ENCODE measurements around the gene HMG20A. TPM values are rescaled to one million over a fixed set of nuclear protein-coding genes. Genes with fewer than 3 reads are reported as not detected.

HMG20A gene
- total RNA-seq, 1 donor from 2014 or later: 49.4 TPM

DNA sequence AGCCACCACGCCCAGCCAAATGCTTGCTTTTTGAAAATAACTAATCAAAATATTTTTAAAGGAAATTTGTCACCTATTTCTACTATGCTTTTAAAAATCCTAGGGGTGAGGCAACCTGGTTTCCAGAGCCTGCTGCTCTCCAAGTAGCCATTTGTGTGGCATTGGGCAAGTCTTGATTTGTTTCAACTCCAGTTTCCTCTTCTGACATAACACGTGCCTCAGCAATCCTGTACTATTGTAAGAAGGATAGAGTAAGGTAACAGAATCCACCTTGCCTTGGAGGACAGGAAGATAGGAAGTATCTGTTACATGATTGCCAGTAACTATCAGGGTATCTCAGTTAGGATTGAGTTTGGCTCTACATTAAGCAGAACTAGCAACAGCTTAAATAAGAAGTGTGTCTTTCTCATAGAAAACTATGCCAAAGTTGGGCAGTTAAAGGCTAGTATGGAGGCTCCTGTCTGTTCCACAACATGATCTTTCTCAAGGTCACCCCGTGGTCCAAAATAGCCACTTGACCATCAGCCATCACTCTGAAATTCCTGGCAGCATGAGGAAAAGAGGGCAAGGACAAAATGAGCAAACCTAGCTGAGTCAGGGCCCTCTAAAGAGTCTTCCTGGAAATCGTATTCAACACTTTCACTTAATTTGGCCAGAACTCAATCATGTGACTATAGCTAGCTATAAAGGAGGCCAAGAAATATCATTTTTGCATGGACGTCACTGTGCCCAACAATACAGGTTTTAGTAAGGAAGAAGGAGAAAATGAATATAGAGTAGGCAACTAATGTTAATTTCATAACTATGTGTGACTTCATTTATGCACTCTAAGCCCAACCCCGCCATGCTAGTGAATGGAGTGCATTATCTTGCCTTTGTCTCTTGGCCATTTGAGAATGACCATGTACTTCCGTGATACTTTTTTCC lies 66.1 kb downstream of the HMG20A start:
- intact Hi-C loops (cut with DNase I): no loop called here
- no peak for DNase-seq (ENCODE audit: extremely low spot score in 2 of 2)
- H3K4me3 ChIP-seq: no peak overlapping the region
- H3K27ac ChIP-seq: no peak overlapping the region
- TF ChIP-seq POLR2A (IDR thresholded peaks at IDR 0.05): no peak
- TF ChIP-seq POLR2AphosphoS5 (IDR thresholded peaks at IDR 0.05; ENCODE audit: insufficient read depth in 1 of 2, low read depth in 1 of 2): no peak
- TF ChIP-seq, protein P1, sequence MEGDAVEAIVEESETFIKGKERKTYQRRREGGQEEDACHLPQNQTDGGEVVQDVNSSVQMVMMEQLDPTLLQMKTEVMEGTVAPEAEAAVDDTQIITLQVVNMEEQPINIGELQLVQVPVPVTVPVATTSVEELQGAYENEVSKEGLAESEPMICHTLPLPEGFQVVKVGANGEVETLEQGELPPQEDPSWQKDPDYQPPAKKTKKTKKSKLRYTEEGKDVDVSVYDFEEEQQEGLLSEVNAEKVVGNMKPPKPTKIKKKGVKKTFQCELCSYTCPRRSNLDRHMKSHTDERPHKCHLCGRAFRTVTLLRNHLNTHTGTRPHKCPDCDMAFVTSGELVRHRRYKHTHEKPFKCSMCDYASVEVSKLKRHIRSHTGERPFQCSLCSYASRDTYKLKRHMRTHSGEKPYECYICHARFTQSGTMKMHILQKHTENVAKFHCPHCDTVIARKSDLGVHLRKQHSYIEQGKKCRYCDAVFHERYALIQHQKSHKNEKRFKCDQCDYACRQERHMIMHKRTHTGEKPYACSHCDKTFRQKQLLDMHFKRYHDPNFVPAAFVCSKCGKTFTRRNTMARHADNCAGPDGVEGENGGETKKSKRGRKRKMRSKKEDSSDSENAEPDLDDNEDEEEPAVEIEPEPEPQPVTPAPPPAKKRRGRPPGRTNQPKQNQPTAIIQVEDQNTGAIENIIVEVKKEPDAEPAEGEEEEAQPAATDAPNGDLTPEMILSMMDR (IDR thresholded peaks at IDR 0.05): no peak
- H3K9me3 ChIP-seq: no peaks in the 10 kb centered on the region
- no peaks in the 10 kb centered on the region for H3K27me3 ChIP-seq
- peaks cover 22% of the 10 kb centered on the region for H3K4me1 ChIP-seq
- peaks cover 0 to 18% of the 10 kb centered on the region in 2 donors for H3K36me3 ChIP-seq

DNA sequence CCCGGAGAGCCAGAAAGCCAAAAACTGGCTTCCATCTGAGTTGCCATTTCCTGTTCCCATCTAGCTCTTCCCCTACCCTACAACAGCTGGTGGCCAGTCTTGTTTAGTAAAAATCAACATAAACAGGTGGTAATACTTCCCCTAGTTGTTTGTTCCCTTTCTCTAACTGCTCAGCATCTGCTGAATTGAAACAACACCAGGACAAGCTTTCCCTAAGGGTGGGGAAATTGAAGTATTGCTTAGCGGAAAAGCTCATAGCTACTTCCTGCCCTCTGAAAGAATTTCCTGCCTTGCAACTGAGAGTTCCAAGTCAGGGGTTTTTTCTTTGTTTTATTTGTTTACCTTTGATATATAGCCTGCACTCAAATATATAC lies 66.8 kb downstream of the HMG20A start:
- peaks cover 0 to 18% of the 10 kb centered on the region in 2 donors for H3K36me3 ChIP-seq
- intact Hi-C loops (cut with DNase I): no loop called here
- H3K27me3 ChIP-seq: no peaks in the 10 kb centered on the region
- H3K27ac ChIP-seq: no peak overlapping the region
- peaks cover 16% of the 10 kb centered on the region for H3K4me1 ChIP-seq
- DNase-seq (ENCODE audit: extremely low spot score in 2 of 2): no peak
- no peaks in the 10 kb centered on the region for H3K9me3 ChIP-seq
- H3K4me3 ChIP-seq: no peak overlapping the region
- TF ChIP-seq POLR2AphosphoS5 (IDR thresholded peaks at IDR 0.05; ENCODE audit: insufficient read depth in 1 of 2, low read depth in 1 of 2): no peak
- no peak for TF ChIP-seq POLR2A (IDR thresholded peaks at IDR 0.05)
- TF ChIP-seq, protein P1 (IDR thresholded peaks at IDR 0.05): no peak

DNA sequence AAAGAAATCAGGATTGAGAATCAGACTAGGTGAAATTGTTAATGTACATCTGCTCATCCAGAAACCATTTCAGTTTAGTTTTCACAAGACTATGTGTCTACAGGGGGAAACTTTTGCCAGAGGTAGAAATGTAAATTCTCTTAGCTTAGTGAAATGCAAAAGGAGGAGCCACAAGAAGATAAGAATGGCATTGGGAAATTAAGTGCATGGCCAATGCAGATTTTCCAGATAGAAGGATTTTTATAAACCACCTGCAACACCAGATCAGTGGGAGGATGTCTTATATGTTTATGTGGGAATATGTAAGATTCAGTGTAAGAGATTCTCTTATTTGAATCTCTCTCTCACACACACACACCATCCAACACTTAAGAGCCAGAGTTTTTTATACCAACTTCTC lies 67.2 kb downstream of the HMG20A start:
- Histone ChIP-seq H3K4me3 (no peak overlapping the region), H3K27me3 (no peaks in the 10 kb centered on the region), H3K36me3 (peaks cover 0 to 18% of the 10 kb centered on the region in 2 donors), H3K4me1 (peaks cover 12% of the 10 kb centered on the region), H3K9me3 (no peaks in the 10 kb centered on the region), H3K27ac (no peak overlapping the region)
- no peak for DNase-seq (ENCODE audit: extremely low spot score in 2 of 2)
- TF ChIP-seq POLR2AphosphoS5 (IDR thresholded peaks at IDR 0.05; ENCODE audit: insufficient read depth in 1 of 2, low read depth in 1 of 2) (no peak), POLR2A (IDR thresholded peaks at IDR 0.05) (no peak)
- TF ChIP-seq, protein P1 (IDR thresholded peaks at IDR 0.05): no peak
- intact Hi-C loops (cut with DNase I): no loop called here

DNA sequence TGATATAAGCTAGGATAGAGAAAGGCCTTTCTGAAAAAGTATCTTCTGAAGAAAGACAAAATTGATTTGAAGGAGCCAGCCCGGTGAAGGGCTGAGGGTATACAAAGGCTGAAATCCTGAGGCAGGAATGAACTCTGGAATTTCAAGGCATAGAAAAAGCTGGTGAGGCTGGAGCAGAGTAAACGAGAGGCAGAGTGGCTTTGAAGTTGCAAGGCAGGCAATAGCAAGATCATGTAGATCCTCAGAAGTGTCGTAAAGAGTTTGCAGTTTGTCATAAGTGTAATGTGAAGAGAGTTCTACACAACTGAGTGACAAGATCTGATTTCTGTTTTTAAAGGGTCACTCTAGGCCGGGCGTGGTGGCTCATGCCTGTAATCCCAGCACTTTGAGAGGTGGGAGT lies 69.0 kb downstream of the HMG20A start:
- H3K36me3 ChIP-seq: peaks cover 0 to 2% of the 10 kb centered on the region in 2 donors
- H3K27ac ChIP-seq: no peak overlapping the region
- no peaks in the 10 kb centered on the region for H3K9me3 ChIP-seq
- intact Hi-C loops (cut with DNase I): loop anchor here (10.0 kb wide), 1 partner anchor 365 kb away; no protein-coding TSS in a partner anchor
- no peak for DNase-seq (ENCODE audit: extremely low spot score in 2 of 2)
- no peaks in the 10 kb centered on the region for H3K27me3 ChIP-seq
- TF ChIP-seq POLR2A (IDR thresholded peaks at IDR 0.05): no peak
- no peak for TF ChIP-seq POLR2AphosphoS5 (IDR thresholded peaks at IDR 0.05; ENCODE audit: insufficient read depth in 1 of 2, low read depth in 1 of 2)
- TF ChIP-seq, protein P1 (IDR thresholded peaks at IDR 0.05): no peak
- H3K4me1 ChIP-seq: peaks cover 12% of the 10 kb centered on the region
- no peak overlapping the region for H3K4me3 ChIP-seq
